Choroid plexus epithelial cell (primary cell): ENCODE measurements around the gene ADARB2.

ENCODE experiments used
- DNase-seq: peaks from one replicate; pipeline ENCODE4 v3.0.0-alpha.2; 2010; ENCODE audit warnings: low read depth
- H3K4me3 ChIP-seq: 2 replicates; pipeline ENCODE4 v1.5.1; 2011; ENCODE audit warnings: low read depth, mild to moderate bottlenecking, control low read depth, low read length, moderate library complexity
- TF ChIP-seq, protein P1 (sequence below): conservative IDR thresholded peaks from 2 replicates; pipeline ENCODE4 v1.5.1; 2011; ENCODE audit warnings: low read depth, mild to moderate bottlenecking, control low read depth, inconsistent platforms, low read length, moderate library complexity

ADARB2 gene

DNA sequence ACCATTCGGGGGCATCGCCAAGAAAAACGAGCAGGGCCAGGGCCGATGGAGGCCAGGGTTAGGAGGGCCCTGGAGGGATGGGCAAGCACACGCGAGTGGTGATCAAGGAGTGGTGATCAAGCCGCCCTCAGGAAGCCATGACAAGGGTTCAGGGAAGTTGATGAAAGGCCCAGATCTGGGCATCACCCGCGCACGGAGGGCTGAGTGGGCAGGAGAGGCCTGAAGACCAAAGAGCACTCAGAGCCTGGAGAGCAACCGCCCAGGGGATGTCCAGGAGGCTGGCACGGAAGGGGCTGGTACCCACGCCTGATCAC is 566.5 kb downstream of the ADARB2 start:
- TF ChIP-seq, protein P1, sequence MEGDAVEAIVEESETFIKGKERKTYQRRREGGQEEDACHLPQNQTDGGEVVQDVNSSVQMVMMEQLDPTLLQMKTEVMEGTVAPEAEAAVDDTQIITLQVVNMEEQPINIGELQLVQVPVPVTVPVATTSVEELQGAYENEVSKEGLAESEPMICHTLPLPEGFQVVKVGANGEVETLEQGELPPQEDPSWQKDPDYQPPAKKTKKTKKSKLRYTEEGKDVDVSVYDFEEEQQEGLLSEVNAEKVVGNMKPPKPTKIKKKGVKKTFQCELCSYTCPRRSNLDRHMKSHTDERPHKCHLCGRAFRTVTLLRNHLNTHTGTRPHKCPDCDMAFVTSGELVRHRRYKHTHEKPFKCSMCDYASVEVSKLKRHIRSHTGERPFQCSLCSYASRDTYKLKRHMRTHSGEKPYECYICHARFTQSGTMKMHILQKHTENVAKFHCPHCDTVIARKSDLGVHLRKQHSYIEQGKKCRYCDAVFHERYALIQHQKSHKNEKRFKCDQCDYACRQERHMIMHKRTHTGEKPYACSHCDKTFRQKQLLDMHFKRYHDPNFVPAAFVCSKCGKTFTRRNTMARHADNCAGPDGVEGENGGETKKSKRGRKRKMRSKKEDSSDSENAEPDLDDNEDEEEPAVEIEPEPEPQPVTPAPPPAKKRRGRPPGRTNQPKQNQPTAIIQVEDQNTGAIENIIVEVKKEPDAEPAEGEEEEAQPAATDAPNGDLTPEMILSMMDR: no peak
- H3K4me3 ChIP-seq: no peak overlapping the region
- no peak for DNase-seq

DNA sequence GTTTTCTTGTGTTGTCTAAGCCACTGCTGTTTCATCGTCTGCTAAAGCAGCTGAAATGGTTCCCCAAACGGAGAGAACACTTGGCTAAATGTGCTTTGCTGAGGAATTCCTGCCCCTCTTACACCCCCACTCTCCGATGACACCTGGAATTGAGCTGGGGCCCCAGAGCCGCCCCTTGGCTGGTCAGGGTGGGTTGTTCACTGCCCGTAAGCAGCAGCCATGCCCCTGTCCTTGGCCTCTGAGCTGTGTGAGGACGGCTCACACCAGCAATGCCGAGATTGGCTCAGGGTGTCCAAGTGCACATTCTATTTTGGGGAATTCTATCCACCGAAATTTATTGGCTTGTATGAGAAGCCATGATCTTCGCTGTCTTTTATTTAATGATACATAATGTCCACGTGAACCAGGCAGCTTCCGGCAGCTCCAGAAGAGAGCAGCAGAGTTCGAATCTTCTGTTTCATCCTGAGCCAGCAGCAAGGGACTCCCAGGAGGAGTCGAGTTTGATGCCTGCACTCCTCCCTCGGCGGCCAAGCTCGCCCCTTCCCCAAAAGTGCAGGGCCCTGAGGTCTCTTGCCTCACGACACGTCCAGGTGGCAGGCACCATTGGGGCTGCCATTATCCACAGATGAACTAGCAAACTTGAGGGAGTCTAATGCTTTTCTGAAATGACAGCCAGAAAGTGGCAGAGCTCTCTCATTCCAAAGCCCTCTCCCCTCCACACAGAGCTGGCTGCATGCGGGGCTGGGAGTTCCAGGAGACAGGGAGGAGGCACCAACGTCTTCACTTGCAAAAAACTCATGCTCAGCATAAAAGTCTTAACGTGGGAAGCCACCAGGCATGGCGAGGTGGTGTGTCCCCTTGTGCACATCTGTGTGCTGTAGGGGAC is 567.1 kb downstream of the ADARB2 start:
- TF ChIP-seq, protein P1: no peak
- DNase-seq: no peak
- H3K4me3 ChIP-seq: no peak overlapping the region

DNA sequence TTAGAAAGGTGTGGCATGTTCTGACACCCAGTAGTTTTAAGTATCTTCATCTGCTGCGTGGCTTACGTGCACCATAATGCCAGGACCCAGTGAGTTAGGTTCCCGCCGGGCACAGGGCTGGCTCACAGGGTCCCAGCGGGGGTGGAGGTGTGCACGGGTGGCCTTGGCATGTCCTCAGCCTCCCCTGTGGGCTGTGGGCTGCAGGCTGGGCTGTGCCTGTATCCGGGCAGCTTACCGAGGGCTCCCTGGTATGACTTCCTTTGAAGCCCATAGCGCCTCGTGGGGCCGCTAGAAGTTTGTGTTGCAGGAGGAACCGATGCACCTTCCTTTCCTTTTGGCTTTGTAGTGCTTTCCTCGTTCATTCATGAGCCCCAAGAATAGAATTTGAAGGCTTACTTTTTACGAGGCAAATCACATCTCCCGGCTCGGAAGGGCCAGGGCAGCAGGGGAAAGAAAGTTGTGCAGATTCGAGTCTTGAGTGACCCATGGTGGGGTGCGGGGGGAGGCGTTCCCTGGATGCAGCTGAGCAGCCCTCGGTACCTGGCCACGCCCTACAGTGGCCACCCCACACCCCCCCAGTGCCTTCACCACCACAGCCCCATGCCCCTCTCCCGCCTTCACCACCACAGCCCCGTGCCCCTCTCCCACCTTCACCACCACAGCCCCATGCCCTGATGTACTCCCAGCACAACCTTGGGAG is 568.0 kb downstream of the ADARB2 start:
- H3K4me3 ChIP-seq: no peak overlapping the region
- no peak for DNase-seq
- TF ChIP-seq, protein P1: no peak

DNA sequence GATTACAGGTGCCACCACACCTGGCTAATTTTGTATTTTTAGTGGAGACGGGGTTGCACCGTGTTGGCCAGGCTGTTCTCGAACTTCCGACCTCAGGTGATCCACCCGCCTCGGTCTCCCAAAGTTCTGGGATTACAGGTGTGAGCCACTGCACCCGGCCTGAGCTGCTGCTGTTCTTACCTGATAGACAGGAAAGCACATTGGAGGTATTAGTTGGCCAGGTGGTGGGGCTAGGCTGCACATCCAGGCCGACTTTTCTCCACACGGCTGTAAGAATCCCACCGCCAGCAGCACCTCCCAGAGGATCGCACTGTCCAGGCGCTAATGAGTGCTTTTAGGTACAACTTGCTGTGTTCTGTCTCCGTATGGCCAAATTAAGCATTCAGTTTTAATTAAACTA is 568.6 kb downstream of the ADARB2 start:
- no peak for DNase-seq
- H3K4me3 ChIP-seq: no peak overlapping the region
- TF ChIP-seq, protein P1: no peak

DNA sequence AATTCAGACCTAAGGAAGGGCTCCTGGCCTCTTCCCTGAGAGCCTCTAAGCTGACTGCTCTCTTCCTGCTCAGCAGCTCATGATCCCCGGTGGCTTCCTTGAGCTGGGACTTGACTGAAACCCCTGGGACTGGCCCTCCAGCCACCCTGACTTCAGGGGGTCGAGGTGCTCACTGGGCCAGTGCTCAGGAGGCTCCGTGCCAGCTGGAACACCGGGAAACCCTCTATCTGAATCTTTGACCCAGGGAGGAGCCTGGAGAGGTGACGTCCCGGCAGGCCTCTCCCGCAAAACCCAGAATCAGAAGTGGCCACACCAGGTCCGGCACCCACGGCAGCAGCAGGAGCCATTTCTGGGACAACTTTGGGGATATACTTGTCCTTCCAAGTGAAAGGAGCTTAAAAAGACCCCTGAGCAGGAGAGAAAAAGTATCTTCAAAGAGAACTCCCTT is 570.5 kb downstream of the ADARB2 start:
- no peak overlapping the region for H3K4me3 ChIP-seq
- no peak for DNase-seq
- TF ChIP-seq, protein P1: no peak

DNA sequence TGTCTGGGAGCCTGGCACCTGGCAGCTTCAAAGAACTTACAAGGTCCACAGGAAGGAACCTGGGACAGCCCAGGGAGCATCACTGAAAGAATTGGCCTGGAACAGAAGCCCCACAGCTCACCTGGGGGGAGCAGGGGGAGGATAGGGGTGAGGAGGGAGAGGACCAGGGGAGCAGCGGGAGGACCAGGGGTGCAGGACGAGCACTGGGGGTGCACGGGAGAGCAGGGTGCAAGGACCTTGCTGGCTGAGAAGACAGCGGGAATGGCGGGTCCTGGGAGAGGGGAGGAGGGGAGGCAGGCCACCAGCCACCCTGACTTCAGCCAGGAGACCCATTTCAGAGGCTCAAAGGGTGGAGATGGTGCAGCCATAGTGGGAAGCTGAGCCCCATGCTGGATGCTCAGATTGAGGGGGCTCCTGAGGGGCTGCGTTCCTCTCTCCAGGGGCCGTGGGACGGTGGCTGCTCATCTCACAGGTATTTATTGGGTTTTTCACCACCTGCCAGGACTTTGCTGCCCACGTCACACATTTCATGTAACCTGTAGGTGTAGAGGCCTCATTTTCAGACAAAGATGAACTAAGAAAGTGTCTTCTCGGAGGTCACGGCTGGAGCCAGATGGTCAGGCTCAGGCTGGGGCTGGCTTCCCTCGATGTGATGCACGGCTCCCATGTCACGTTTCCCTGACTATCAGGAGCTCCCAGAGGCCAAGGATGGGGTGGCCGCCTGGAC is 571.1 kb downstream of the ADARB2 start:
- DNase-seq: no peak
- H3K4me3 ChIP-seq: no peak overlapping the region
- TF ChIP-seq, protein P1: no peak
